ENCODE results near the gene HERC3.
A peak's percentile ranks its signal among the peaks of the same experiment; 100 is the strongest.
"Not testable (repeated sequence)": the region's sequence is repeated elsewhere in the genome, so short reads cannot be mapped to it uniquely, and the experiment has no call there.

The HERC3 gene

GRCh38 chr4:88600176-88600838 is 8.0 kb downstream of the HERC3 start:
- Histone ChIP-seq H3K27ac (replicated peaks) (no peak overlapping the region), H3K4me3 (replicated peaks; ENCODE audit: insufficient read depth, low read length) (no peak overlapping the region), H3K27me3 (ENCODE audit: insufficient read depth, poor library complexity, severe bottlenecking) (no peaks in the 10 kb centered on the region)
- DNase-seq (ENCODE audit: low read depth in 1 of 2, low spot score in 1 of 2): no peak
- TF ChIP-seq GABPA (IDR thresholded peaks at IDR 0.05; ENCODE audit: low read depth): no peak
- TF ChIP-seq REST (IDR thresholded peaks at IDR 0.05; ENCODE audit: insufficient replicate concordance, low read depth): no peak
- no peak for TF ChIP-seq SPI1 (IDR thresholded peaks at IDR 0.05; ENCODE audit: borderline replicate concordance, low read depth)

GRCh38 chr4:88604978-88605678 is 12.8 kb downstream of the HERC3 start:
- Histone ChIP-seq H3K4me3 (replicated peaks; ENCODE audit: insufficient read depth, low read length) (no peak overlapping the region), H3K27me3 (ENCODE audit: insufficient read depth, poor library complexity, severe bottlenecking) (no peaks in the 10 kb centered on the region), H3K27ac (replicated peaks) (no peak overlapping the region)
- no peak for DNase-seq (ENCODE audit: low read depth in 1 of 2, low spot score in 1 of 2)
- TF ChIP-seq GABPA (IDR thresholded peaks at IDR 0.05; ENCODE audit: low read depth): no peak
- TF ChIP-seq CTCF (IDR thresholded peaks at IDR 0.05; ENCODE audit: insufficient read depth, low read length): no peak
- no peak for TF ChIP-seq POLR2AphosphoS5 (IDR thresholded peaks at IDR 0.05; ENCODE audit: low read depth)
- TF ChIP-seq SPI1 (IDR thresholded peaks at IDR 0.05; ENCODE audit: borderline replicate concordance, low read depth): no peak

- Histone ChIP-seq H3K27ac (replicated peaks) (no peak overlapping the region), H3K4me3 (replicated peaks; ENCODE audit: insufficient read depth, low read length) (no peak overlapping the region), H3K27me3 (ENCODE audit: insufficient read depth, poor library complexity, severe bottlenecking) (no peaks in the 10 kb centered on the region)
- TF ChIP-seq GABPA (IDR thresholded peaks at IDR 0.05; ENCODE audit: low read depth): no peak
- no peak for TF ChIP-seq SPI1 (IDR thresholded peaks at IDR 0.05; ENCODE audit: borderline replicate concordance, low read depth)
- no peak for TF ChIP-seq POLR2AphosphoS5 (IDR thresholded peaks at IDR 0.05; ENCODE audit: low read depth)
- DNase-seq (ENCODE audit: low read depth in 1 of 2, low spot score in 1 of 2): no peak
Observed at GRCh38 chr4:88605736-88606135, 13.5 kb downstream of the HERC3 start.

- no peak for DNase-seq (ENCODE audit: low read depth in 1 of 2, low spot score in 1 of 2)
- TF ChIP-seq REST (IDR thresholded peaks at IDR 0.05; ENCODE audit: insufficient replicate concordance, low read depth): no peak
- no peaks in the 10 kb centered on the region for H3K27me3 ChIP-seq (ENCODE audit: insufficient read depth, poor library complexity, severe bottlenecking)
Observed at GRCh38 chr4:88606832-88607231, 14.6 kb downstream of the HERC3 start.

DNA sequence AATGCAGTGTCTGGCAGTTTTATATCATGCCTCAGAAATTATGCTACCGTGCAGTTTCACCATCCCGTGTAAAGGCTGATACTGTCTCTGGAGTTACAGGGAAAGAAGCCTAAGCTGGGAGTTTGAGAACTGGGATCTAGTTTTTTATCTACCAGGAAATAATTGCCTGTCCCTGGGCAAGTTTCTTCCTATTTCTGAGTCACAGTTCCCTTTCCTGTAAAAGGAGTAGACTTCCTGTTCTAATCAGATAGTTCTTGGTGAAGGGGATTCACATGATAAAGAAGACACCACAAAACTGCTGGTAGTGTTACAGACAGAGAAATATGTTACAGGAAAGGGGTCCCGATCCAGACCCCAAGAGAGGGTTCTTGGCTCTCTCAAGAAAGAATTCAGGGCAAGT is 17.1 kb downstream of the HERC3 start:
- 0 out of 2 replicates have a peak overlapping the region, but pooled peaks have one; percentile 2 for H3K27ac ChIP-seq (replicated peaks)
- H3K27me3 ChIP-seq (ENCODE audit: insufficient read depth, poor library complexity, severe bottlenecking): no peaks in the 10 kb centered on the region
- TF ChIP-seq GABPA (IDR thresholded peaks at IDR 0.05; ENCODE audit: low read depth) (0 out of 2 replicates have a peak, but pooled peaks have one; percentile 10), SPI1 (IDR thresholded peaks at IDR 0.05; ENCODE audit: borderline replicate concordance, low read depth) (peak; percentile 70; the same call in 1 of the 2 replicates), POLR2AphosphoS5 (IDR thresholded peaks at IDR 0.05; ENCODE audit: low read depth) (no peak)
- DNase-seq (ENCODE audit: low read depth in 1 of 2, low spot score in 1 of 2): peak in 1 of 2 experiments; percentile 9
- H3K4me3 ChIP-seq (replicated peaks; ENCODE audit: insufficient read depth, low read length): no peak overlapping the region

More at GRCh38 chr4:88606832-88607231, 14.6 kb downstream of the HERC3 start:
- Histone ChIP-seq H3K27ac (replicated peaks) (no peak overlapping the region), H3K4me3 (replicated peaks; ENCODE audit: insufficient read depth, low read length) (no peak overlapping the region)

GRCh38 chr4:88609794-88610193 is 17.5 kb downstream of the HERC3 start:
- not testable (repeated sequence) for H3K27me3 ChIP-seq (ENCODE audit: insufficient read depth, poor library complexity, severe bottlenecking); DNase-seq (ENCODE audit: low read depth in 1 of 2, low spot score in 1 of 2); H3K4me3 ChIP-seq (replicated peaks; ENCODE audit: insufficient read depth, low read length)
- H3K27ac ChIP-seq (replicated peaks): 0 out of 2 replicates have a peak overlapping the region, but pooled peaks have one; percentile 2

All from HL-60 (cell line).